ENCODE measurements around the gene C2orf49.

GRCh38 chr2:105328281-105329196 lies 8.8 kb upstream of the C2orf49 start:
- TF ChIP-seq, protein P1, sequence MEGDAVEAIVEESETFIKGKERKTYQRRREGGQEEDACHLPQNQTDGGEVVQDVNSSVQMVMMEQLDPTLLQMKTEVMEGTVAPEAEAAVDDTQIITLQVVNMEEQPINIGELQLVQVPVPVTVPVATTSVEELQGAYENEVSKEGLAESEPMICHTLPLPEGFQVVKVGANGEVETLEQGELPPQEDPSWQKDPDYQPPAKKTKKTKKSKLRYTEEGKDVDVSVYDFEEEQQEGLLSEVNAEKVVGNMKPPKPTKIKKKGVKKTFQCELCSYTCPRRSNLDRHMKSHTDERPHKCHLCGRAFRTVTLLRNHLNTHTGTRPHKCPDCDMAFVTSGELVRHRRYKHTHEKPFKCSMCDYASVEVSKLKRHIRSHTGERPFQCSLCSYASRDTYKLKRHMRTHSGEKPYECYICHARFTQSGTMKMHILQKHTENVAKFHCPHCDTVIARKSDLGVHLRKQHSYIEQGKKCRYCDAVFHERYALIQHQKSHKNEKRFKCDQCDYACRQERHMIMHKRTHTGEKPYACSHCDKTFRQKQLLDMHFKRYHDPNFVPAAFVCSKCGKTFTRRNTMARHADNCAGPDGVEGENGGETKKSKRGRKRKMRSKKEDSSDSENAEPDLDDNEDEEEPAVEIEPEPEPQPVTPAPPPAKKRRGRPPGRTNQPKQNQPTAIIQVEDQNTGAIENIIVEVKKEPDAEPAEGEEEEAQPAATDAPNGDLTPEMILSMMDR (conservative IDR thresholded peaks at IDR 0.05; ENCODE audit: low read depth, low read length) = no peak
- TF ChIP-seq EZH2 (IDR thresholded peaks at IDR 0.05; ENCODE audit: borderline replicate concordance, low read depth, low read length, poor library complexity, severe bottlenecking) = no peak
